Aorta (tissue), 5 donors: ENCODE results near the gene PDSS2. TPM values are rescaled to one million over a fixed set of nuclear protein-coding genes. Genes with fewer than 3 reads are reported as not detected.

Source experiments
- ATAC-seq: fragments of 200-7000 bp; cut with Tn5 transposase; one replicate; pipeline ENCODE4 v1.9.1; 2022; ENCODE audit warnings: moderate library complexity; ENCODE audit not compliant: low FRiP score
- DNase-seq, 2 donors: peaks; one replicate each; pipeline ENCODE4 v3.0.0-alpha.2; 2020
- H3K27ac ChIP-seq, 2 donors: one replicate each; pipeline ENCODE4 v1.5.1; 2013; ENCODE audit warnings: low read length in 2 of 2, mild to moderate bottlenecking in 2 of 2, moderate library complexity in 2 of 2, control low read depth in 1 of 2, inconsistent platforms in 1 of 2, low read depth in 1 of 2
- H3K27me3 ChIP-seq, 2 donors: one replicate each; pipeline ENCODE4 v1.6.1; 2013; ENCODE audit warnings: control low read depth in 1 of 2, low read length in 1 of 2, mild to moderate bottlenecking in 1 of 2, moderate library complexity in 1 of 2; ENCODE audit not compliant: insufficient read depth in 2 of 2, control insufficient read depth in 1 of 2
- H3K36me3 ChIP-seq, 2 donors: one replicate each; pipeline ENCODE4 v1.6.1; 2013; ENCODE audit warnings: control low read depth in 1 of 2, low read length in 1 of 2, mild to moderate bottlenecking in 1 of 2; ENCODE audit not compliant: insufficient read depth in 2 of 2, control insufficient read depth in 1 of 2
- H3K4me1 ChIP-seq, 2 donors: one replicate each; pipeline ENCODE4 v1.6.1; 2013; ENCODE audit warnings: low read length in 2 of 2, control low read depth in 1 of 2, mild to moderate bottlenecking in 1 of 2, moderate library complexity in 1 of 2; ENCODE audit not compliant: insufficient read depth in 2 of 2, control insufficient read depth in 1 of 2
- H3K4me3 ChIP-seq, 2 donors: one replicate each; pipeline ENCODE4 v1.5.1; 2013; ENCODE audit warnings: low read length in 2 of 2, control low read depth in 1 of 2, mild to moderate bottlenecking in 1 of 2
- H3K9me3 ChIP-seq: one replicate; pipeline ENCODE4 v1.6.1; 2013; ENCODE audit warnings: mild to moderate bottlenecking, low read length; ENCODE audit not compliant: control insufficient read depth
- WGBS, 2 donors: extraction: QIAGEN DNeasy Blood & Tissue Kit; methylation state at CpG; one replicate each; pipeline ENCODE4 v1.1.7; 2013; 5-methylcytosine and 5-hydroxymethylcytosine counted together
- intact Hi-C, 2 donors: fragments of 100-400 bp; cut with DNase I; formaldehyde crosslinking; loops; one replicate each; pipeline versions ENCODE4 v1.14.2 to v1.15.0; 2022
- polyA plus RNA-seq, 2 donors: library from polyadenylated mRNA; stranded (reverse); fragments of 200-250 nt; gene quantifications; one replicate each; pipeline ENCODE4 v1.2.3, GENCODE V29; 2013
- total RNA-seq, 2 donors: library from RNA; stranded (reverse); fragmentation: NEBNext Ultra II Directional; extraction: Animal tissue kit (Norgen Biotek cat#: 25700); gene quantifications; one replicate each; pipeline ENCODE4 v1.2.1, GENCODE V29; 2021
- donor health status: healthy with polysubstance abuse.
- donor health status: Bipolar disorder and iron deficiency.
- donor health status: DM: no; HTN: no; CAD: no.
- donor health status: DM: no; HTN: no; CAD: no.
- donor health status: DM: yes; HTN: yes; CAD: no.

PDSS2 gene
- total and polyA plus RNA-seq, 4 donors = 5.3 to 12.9 (median 9.0) TPM

GRCh38 chr6:107447663-107448216, 11.6 kb downstream of the PDSS2 start:
- DNase-seq (no peak), ATAC-seq (no peak)
- H3K4me3 ChIP-seq = no peak overlapping the region
- no peaks in the 10 kb centered on the region for H3K36me3 ChIP-seq
- H3K4me1 ChIP-seq = no peaks in the 10 kb centered on the region
- no peak overlapping the region for H3K27ac ChIP-seq
- H3K27me3 ChIP-seq = no peaks in the 10 kb centered on the region
- intact Hi-C loops = no loop called here
- peaks cover 5% of the 10 kb centered on the region for H3K9me3 ChIP-seq
- WGBS, 2 donors = 96 to 98% methylated on average over 2 of the region's 2 CpGs

DNA sequence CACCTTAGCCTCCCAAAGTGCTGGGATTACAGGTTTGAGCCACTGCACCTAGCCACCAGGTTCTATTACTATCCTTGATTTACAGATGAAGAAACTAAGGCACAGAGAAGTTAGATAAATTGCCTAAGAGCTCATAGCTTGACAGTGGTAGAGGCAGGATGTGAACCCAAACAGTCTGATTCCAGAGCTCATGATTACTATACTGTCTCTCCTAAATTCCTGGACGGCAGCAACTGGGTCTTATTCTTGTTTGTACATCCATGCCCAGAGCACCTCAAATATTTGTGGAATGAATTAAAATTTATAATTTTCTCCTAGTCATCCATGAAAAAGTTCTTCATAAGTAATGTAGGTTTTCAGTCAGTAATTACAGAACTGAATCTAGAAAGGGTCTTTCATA, 15.1 kb downstream of the PDSS2 start:
- Histone ChIP-seq H3K27me3 (no peaks in the 10 kb centered on the region), H3K27ac (no peak overlapping the region), H3K9me3 (peaks cover 5% of the 10 kb centered on the region), H3K4me1 (no peaks in the 10 kb centered on the region), H3K36me3 (no peaks in the 10 kb centered on the region), H3K4me3 (no peak overlapping the region)
- intact Hi-C loops = no loop called here
- DNase-seq (no peak), ATAC-seq (no peak)
- WGBS, 2 donors = 85 to 87% methylated on average over 1 of the region's 1 CpG

- H3K4me1 ChIP-seq = no peaks in the 10 kb centered on the region
- peaks cover 5% of the 10 kb centered on the region for H3K9me3 ChIP-seq
- H3K27ac ChIP-seq = no peak overlapping the region
- ATAC-seq (no peak), DNase-seq (no peak)
- no peak overlapping the region for H3K4me3 ChIP-seq
- H3K27me3 ChIP-seq = no peaks in the 10 kb centered on the region
- WGBS, 2 donors = 84 to 86% methylated on average over 7 of the region's 7 CpGs
- no peaks in the 10 kb centered on the region for H3K36me3 ChIP-seq
- intact Hi-C loops = no loop called here
These were observed 15.6 kb downstream of the PDSS2 start for GRCh38 chr6:107443608-107444267.

- Histone ChIP-seq H3K9me3 (peaks cover 5% of the 10 kb centered on the region), H3K4me3 (no peak overlapping the region), H3K27ac (no peak overlapping the region), H3K4me1 (no peaks in the 10 kb centered on the region), H3K36me3 (no peaks in the 10 kb centered on the region), H3K27me3 (no peaks in the 10 kb centered on the region)
- 91 to 98% methylated on average over 2 of the region's 2 CpGs for WGBS, 2 donors
- DNase-seq (no peak), ATAC-seq (no peak)
- intact Hi-C loops = no loop called here
These were observed 16.3 kb downstream of the PDSS2 start for GRCh38 chr6:107442938-107443607.

- Histone ChIP-seq H3K27me3 (no peaks in the 10 kb centered on the region), H3K36me3 (no peaks in the 10 kb centered on the region), H3K4me3 (no peak overlapping the region), H3K27ac (no peak overlapping the region), H3K9me3 (no peaks in the 10 kb centered on the region), H3K4me1 (no peaks in the 10 kb centered on the region)
- DNase-seq = no peak
- WGBS, 2 donors = 96 to 100% methylated on average over 1 of the region's 1 CpG
- no peak for ATAC-seq
- intact Hi-C loops = no loop called here
These were observed 17.7 kb downstream of the PDSS2 start for GRCh38 chr6:107441682-107442081.

GRCh38 chr6:107440936-107441335, 18.4 kb downstream of the PDSS2 start:
- Histone ChIP-seq H3K4me3 (no peak overlapping the region), H3K36me3 (no peaks in the 10 kb centered on the region), H3K27me3 (no peaks in the 10 kb centered on the region), H3K27ac (no peak overlapping the region), H3K4me1 (no peaks in the 10 kb centered on the region), H3K9me3 (no peaks in the 10 kb centered on the region)
- ATAC-seq (no peak), DNase-seq (no peak)
- intact Hi-C loops = no loop called here

DNA sequence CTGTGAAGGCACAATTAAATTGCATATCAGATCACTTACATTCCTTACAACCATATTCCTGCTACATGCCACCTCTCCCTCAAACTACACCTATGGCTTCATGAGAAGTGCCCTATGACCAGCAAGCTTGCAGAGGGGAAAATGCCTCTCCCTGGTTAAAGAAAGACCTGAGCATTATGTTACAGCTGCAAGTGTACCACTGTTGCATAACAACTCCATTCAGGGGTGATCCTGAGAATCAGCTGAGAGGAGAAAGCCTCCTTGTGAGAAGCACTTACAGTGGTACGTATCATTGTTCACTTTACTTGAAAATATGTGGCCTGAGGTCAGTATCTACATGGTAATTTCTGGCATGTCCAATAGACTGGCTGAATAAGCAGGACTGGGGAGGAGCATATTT, 20.0 kb downstream of the PDSS2 start:
- DNase-seq (no peak), ATAC-seq (no peak)
- Histone ChIP-seq H3K4me1 (no peaks in the 10 kb centered on the region), H3K36me3 (no peaks in the 10 kb centered on the region), H3K4me3 (no peak overlapping the region), H3K27me3 (no peaks in the 10 kb centered on the region), H3K9me3 (no peaks in the 10 kb centered on the region), H3K27ac (no peak overlapping the region)
- intact Hi-C loops = no loop called here
- 0% methylated on average over 1 of the region's 1 CpG for WGBS, 2 donors

GRCh38 chr6:107437691-107438090, 21.7 kb downstream of the PDSS2 start:
- WGBS, 2 donors = 93 to 97% methylated on average over 5 of the region's 5 CpGs
- no peak for ATAC-seq
- intact Hi-C loops = no loop called here

GRCh38 chr6:107436881-107437280, 22.5 kb downstream of the PDSS2 start:
- H3K27me3 ChIP-seq = no peaks in the 10 kb centered on the region
- no peak overlapping the region for H3K27ac ChIP-seq
- no peak for DNase-seq
- intact Hi-C loops = no loop called here
- H3K4me3 ChIP-seq = no peak overlapping the region
- no peak for ATAC-seq
- whole genome bisulfite sequencing, 2 donors = 86 to 98% methylated on average over 4 of the region's 4 CpGs
- H3K4me1 ChIP-seq = no peaks in the 10 kb centered on the region
- H3K9me3 ChIP-seq = no peaks in the 10 kb centered on the region
- H3K36me3 ChIP-seq = no peaks in the 10 kb centered on the region

More at GRCh38 chr6:107437691-107438090, 21.7 kb downstream of the PDSS2 start:
- no peaks in the 10 kb centered on the region for H3K9me3 ChIP-seq
- H3K36me3 ChIP-seq = no peaks in the 10 kb centered on the region
- H3K4me3 ChIP-seq = no peak overlapping the region
- H3K27ac ChIP-seq = no peak overlapping the region
- DNase-seq = no peak
- no peaks in the 10 kb centered on the region for H3K4me1 ChIP-seq
- H3K27me3 ChIP-seq = no peaks in the 10 kb centered on the region
